DOHH2 (cell line): ENCODE measurements around the gene GSTO1.

Experiments
- CTCF ChIP-seq: fragments of 200-600 bp; sonication (generic); IDR thresholded peaks from one replicate; pipeline ENCODE4 v1.5.1; 2014; ENCODE audit warnings: antibody characterized with exemption, mild to moderate bottlenecking, low read depth, low read length; ENCODE audit not compliant: poor library complexity, severe bottlenecking
- EZH2phosphoT487 ChIP-seq: fragments of 200-600 bp; sonication (generic); IDR thresholded peaks from 2 replicates; pipeline ENCODE4 v1.6.1; 2017; ENCODE audit warnings: borderline replicate concordance, mild to moderate bottlenecking, antibody characterized with exemption, low read length, moderate library complexity, mixed read lengths

- TF ChIP-seq CTCF: no peak
- TF ChIP-seq EZH2phosphoT487: no peak
Measured at GRCh38 chr10:104277785-104278184, 23.1 kb downstream of the GSTO1 start.
